IPS-18c (cell line): Measurements from ENCODE around the gene TOLLIP.
"Not testable (repeated sequence)": the region's sequence is repeated elsewhere in the genome, so short reads cannot be mapped to it uniquely, and the experiment has no call there.

Experiments used
- H3K4me3 ChIP-seq: 2 replicates; pipeline ENCODE4 v1.7.0; 2013; ENCODE audit warnings: low read depth, mild to moderate bottlenecking, low read length, moderate library complexity; ENCODE audit not compliant: insufficient read depth
- H3K9me3 ChIP-seq: one replicate; pipeline ENCODE4 v1.6.1; 2013; ENCODE audit warnings: mild to moderate bottlenecking, low read length, moderate library complexity; ENCODE audit not compliant: control insufficient read depth, insufficient read depth

The TOLLIP gene

DNA sequence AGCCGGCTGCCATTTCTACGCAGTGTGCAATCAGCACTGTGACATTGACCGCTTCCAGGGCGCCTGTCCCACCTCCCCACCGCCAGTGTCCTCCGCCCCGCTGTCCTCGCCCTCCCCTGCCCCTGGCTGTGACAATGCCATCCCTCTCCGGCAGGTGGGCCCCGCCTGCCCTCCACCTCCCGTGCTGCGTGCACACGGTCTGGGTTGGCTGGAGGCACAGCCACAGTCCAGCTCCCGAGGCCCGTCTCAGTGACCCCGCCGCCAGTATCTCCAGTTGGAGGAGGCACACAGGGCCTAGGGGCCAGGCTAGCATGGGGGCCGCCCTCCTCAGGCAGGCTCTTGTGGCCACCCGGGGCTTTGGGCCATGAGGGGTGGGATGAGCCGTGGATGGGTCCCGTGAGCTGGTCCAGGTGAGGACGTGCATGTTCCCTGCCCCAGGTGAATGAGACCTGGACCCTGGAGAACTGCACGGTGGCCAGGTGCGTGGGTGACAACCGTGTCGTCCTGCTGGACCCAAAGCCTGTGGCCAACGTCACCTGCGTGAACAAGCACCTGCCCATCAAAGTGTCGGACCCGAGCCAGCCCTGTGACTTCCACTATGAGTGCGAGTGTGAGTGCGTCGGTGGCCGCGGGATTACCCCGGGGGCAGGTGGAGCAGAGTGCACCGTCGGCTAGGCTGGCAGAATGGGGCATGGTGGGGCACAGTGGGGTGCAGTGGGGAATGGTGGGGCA, 56.9 kb downstream of the TOLLIP start:
- Histone ChIP-seq H3K4me3 (no peak overlapping the region), H3K9me3 (no peaks in the 10 kb centered on the region)

DNA sequence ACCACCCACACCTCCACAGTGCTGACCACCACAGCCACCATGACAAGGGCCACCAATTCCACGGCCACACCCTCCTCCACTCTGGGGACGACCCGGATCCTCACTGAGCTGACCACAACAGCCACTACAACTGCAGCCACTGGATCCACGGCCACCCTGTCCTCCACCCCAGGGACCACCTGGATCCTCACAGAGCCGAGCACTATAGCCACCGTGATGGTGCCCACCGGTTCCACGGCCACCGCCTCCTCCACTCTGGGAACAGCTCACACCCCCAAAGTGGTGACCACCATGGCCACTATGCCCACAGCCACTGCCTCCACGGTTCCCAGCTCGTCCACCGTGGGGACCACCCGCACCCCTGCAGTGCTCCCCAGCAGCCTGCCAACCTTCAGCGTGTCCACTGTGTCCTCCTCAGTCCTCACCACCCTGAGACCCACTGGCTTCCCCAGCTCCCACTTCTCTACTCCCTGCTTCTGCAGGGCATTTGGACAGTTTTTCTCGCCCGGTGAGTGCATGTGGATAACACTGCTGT, 58.1 kb downstream of the TOLLIP start:
- Histone ChIP-seq H3K4me3 (no peak overlapping the region), H3K9me3 (no peaks in the 10 kb centered on the region)

DNA sequence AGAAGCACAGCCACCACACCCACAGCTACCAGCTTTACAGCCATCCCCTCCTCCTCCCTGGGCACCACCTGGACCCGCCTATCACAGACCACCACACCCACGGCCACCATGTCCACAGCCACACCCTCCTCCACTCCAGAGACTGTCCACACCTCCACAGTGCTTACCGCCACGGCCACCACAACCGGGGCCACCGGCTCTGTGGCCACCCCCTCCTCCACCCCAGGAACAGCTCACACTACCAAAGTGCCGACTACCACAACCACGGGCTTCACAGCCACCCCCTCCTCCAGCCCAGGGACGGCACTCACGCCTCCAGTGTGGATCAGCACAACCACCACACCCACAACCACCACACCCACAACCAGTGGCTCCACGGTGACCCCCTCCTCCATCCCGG, 59.0 kb downstream of the TOLLIP start:
- not testable (repeated sequence) for H3K4me3 ChIP-seq, H3K9me3 ChIP-seq

DNA sequence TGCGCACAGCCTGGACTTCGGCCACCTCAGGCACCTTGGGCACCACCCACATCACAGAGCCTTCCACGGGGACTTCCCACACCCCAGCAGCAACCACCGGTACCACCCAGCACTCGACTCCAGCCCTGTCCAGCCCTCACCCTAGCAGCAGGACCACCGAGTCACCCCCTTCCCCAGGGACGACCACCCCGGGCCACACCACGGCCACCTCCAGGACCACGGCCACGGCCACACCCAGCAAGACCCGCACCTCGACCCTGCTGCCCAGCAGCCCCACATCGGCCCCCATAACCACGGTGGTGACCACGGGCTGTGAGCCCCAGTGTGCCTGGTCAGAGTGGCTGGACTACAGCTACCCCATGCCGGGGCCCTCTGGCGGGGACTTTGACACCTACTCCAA, 60.5 kb downstream of the TOLLIP start:
- H3K4me3 ChIP-seq, H3K9me3 ChIP-seq: not testable (repeated sequence)

DNA sequence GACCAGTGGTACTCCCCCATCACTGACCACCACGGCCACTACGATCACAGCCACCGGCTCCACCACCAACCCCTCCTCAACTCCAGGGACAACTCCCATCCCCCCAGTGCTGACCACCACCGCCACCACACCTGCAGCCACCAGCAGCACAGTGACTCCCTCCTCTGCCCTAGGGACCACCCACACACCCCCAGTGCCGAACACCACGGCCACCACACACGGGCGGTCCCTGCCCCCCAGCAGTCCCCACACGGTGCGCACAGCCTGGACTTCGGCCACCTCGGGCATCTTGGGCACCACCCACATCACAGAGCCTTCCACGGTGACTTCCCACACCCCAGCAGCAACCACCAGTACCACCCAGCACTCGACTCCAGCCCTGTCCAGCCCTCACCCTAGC, 62.4 kb downstream of the TOLLIP start:
- not testable (repeated sequence) for H3K4me3 ChIP-seq, H3K9me3 ChIP-seq

DNA sequence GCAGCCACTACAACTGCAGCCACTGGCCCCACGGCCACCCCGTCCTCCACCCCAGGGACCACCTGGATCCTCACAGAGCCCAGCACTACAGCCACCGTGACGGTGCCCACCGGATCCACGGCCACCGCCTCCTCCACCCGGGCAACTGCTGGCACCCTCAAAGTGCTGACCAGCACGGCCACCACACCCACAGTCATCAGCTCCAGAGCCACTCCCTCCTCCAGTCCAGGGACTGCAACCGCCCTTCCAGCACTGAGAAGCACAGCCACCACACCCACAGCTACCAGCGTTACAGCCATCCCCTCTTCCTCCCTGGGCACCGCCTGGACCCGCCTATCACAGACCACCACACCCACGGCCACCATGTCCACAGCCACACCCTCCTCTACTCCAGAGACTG, 63.1 kb downstream of the TOLLIP start:
- H3K9me3 ChIP-seq = not testable (repeated sequence)

DNA sequence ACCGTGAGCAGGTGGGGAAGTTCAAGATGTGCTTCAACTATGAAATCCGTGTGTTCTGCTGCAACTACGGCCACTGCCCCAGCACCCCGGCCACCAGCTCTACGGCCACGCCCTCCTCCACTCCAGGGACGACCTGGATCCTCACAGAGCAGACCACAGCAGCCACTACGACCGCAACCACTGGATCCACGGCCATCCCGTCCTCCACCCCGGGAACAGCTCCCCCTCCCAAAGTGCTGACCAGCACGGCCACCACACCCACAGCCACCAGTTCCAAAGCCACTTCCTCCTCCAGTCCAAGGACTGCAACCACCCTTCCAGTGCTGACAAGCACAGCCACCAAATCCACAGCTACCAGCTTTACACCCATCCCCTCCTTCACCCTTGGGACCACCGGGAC, 63.7 kb downstream of the TOLLIP start:
- not testable (repeated sequence) for H3K4me3 ChIP-seq, H3K9me3 ChIP-seq

More for the DNA sequence above, 63.1 kb downstream of the TOLLIP start:
- not testable (repeated sequence) for H3K4me3 ChIP-seq

DNA sequence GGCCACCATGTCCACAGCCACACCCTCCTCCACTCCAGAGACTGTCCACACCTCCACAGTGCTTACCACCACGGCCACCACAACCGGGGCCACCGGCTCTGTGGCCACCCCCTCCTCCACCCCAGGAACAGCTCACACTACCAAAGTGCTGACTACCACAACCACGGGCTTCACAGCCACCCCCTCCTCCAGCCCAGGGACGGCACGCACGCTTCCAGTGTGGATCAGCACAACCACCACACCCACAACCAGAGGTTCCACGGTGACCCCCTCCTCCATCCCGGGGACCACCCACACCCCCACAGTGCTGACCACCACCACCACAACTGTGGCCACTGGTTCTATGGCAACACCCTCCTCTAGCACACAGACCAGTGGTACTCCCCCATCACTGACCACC, 64.9 kb downstream of the TOLLIP start:
- H3K9me3 ChIP-seq, H3K4me3 ChIP-seq: not testable (repeated sequence)

DNA sequence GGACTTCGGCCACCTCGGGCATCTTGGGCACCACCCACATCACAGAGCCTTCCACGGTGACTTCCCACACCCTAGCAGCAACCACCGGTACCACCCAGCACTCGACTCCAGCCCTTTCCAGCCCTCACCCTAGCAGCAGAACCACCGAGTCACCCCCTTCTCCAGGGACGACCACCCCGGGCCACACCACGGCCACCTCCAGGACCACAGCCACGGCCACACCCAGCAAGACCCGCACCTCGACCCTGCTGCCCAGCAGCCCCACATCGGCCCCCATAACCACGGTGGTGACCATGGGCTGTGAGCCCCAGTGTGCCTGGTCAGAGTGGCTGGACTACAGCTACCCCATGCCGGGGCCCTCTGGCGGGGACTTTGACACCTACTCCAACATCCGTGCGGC, 65.9 kb downstream of the TOLLIP start:
- H3K9me3 ChIP-seq, H3K4me3 ChIP-seq: not testable (repeated sequence)

DNA sequence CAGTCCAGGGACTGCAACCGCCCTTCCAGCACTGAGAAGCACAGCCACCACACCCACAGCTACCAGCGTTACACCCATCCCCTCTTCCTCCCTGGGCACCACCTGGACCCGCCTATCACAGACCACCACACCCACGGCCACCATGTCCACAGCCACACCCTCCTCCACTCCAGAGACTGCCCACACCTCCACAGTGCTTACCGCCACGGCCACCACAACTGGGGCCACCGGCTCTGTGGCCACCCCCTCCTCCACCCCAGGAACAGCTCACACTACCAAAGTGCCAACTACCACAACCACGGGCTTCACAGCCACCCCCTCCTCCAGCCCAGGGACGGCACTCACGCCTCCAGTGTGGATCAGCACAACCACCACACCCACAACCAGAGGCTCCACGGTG, 66.7 kb downstream of the TOLLIP start:
- H3K4me3 ChIP-seq, H3K9me3 ChIP-seq: not testable (repeated sequence)

DNA sequence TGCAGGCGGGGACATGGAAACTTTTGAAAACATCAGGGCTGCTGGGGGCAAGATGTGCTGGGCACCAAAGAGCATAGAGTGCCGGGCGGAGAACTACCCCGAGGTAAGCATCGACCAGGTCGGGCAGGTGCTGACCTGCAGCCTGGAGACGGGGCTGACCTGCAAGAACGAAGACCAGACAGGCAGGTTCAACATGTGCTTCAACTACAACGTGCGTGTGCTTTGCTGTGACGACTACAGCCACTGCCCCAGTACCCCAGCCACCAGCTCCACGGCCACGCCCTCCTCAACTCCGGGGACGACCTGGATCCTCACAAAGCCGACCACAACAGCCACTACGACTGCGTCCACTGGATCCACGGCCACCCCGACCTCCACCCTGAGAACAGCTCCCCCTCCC, 67.1 kb downstream of the TOLLIP start:
- Histone ChIP-seq H3K9me3 (peaks cover 5% of the 10 kb centered on the region), H3K4me3 (no peak overlapping the region)

DNA sequence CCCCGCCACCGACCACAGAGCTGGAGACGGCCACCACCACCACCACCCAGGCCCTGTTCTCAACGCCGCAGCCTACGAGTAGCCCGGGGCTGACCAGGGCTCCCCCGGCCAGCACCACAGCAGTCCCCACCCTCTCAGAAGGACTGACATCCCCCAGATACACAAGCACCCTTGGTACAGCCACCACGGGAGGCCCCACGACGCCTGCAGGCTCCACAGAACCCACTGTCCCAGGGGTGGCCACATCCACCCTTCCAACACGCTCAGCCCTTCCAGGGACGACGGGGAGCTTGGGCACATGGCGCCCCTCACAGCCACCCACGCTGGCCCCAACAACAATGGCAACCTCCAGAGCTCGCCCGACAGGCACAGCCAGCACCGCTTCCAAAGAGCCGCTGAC, 67.7 kb downstream of the TOLLIP start:
- Histone ChIP-seq H3K4me3 (no peak overlapping the region), H3K9me3 (peaks cover 5% of the 10 kb centered on the region)

DNA sequence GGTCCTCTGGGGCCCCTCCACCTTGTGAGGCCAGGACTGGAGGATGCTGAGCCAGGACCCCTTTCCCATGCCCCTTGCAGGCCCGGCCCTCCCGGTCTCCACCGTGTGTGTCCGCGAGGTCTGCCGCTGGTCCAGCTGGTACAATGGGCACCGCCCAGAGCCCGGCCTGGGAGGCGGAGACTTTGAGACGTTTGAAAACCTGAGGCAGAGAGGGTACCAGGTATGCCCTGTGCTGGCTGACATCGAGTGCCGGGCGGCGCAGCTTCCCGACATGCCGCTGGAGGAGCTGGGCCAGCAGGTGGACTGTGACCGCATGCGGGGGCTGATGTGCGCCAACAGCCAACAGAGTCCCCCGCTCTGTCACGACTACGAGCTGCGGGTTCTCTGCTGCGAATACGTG, 68.7 kb downstream of the TOLLIP start:
- Histone ChIP-seq H3K4me3 (no peak overlapping the region), H3K9me3 (peaks cover 5% of the 10 kb centered on the region)

DNA sequence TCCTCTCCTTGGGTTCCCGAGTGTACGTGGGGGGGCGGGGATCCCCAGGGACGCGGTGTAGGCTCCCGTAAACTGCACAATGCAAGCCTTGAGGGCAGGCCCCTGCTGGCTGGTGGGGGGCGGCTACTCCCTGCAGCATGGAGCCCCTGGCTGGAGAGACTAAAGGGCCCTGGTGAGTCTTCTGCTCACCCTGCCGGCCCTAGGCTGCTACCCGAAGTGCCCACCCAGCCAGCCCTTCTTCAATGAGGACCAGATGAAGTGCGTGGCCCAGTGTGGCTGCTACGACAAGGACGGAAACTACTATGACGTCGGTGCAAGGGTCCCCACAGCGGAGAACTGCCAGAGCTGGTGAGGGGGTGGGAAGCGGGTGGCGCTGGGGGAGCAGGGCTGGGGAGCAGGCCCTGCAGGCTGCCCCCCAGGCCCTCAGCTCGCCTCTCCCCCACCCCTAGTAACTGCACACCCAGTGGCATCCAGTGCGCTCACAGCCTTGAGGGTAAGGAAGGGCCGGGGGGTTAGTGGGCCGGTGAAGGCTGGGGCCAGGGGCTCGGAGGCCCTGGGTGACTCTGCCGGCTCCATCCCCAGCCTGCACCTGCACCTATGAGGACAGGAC, 69.7 kb downstream of the TOLLIP start:
- Histone ChIP-seq H3K4me3 (no peak overlapping the region), H3K9me3 (peaks cover 5% of the 10 kb centered on the region)

DNA sequence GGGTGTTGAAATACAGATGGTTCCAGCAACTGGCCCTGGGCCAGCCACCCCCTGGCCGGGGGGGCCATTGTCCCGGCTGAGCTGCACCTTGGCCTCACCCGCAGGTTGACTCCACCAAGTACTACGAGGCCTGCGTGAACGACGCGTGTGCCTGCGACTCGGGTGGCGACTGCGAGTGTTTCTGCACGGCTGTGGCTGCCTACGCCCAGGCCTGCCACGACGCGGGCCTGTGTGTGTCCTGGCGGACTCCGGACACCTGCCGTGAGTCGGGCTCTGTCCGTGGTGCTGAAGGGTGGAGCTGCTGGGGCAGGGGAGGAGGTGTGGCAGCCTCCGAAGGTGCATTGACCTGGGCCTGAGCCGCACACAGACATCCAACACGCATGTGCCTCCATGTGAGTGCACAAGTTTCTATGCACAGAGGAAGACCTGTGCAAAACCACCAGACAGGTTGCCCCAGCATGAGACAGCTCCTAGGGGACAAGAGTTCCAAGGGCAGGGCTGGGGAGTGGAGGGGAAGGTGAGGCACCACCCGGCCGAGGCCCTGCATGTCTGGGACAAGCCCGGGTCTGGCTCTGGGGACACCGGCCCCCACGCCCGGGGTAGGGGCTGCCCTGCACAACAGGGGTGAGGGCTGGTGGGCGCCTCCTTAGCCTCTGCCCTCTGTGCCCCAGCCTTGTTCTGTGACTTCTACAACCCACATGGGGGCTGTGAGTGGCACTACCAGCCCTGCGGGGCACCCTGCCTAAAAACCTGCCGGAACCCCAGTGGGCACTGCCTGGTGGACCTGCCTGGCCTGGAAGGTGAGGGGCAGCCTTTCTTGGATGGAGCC, 70.5 kb downstream of the TOLLIP start:
- Histone ChIP-seq H3K4me3 (no peak overlapping the region), H3K9me3 (peaks cover 5% of the 10 kb centered on the region)

DNA sequence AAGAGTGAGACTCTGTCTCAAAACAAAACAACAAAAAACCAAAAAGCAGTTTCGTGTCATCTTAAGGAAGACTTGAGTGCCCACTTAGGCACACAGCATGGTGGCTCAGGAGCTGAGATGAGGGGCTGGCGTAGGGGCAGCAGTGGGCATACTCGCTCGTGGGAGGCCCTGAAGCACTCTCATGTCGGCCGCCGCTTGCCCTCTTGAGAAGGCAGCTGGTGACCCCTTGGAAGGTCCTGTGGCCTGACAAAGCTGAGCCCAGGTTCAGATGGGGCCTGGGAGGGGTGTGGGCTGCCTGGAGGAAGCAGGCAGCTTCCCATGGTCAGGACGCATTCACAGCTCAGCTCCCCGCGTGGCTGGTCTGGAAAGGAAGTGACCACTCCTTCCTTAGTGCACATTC, 71.6 kb downstream of the TOLLIP start:
- Histone ChIP-seq H3K9me3 (peaks cover 5% of the 10 kb centered on the region), H3K4me3 (no peak overlapping the region)

DNA sequence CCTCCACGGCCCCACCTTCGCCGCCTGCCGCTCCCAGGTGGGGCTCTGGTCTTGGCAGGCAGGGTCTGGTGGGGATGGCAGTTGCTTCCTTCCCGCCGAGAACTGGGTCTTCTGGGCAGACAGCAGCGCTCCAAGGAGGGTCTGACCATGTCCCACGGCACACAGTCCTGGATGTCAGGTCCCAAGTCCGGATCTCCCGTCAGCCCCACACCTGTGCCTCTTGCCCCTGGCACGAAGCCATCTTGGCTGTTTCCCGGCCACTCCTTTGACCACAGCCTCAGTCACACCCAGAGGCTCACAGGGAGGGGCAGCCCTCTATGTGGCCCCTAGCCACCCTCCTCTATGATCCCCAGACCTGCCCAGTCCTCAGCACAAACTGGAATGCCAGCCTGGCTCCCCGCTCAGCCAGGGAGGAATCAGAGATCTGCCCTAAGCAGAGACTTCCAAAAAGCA, 72.3 kb downstream of the TOLLIP start:
- Histone ChIP-seq H3K9me3 (peaks cover 5% of the 10 kb centered on the region), H3K4me3 (no peak overlapping the region)
